ENCODE results near the gene MYO18A.

MYO18A gene

GRCh38 chr17:29196769-29197515, 16.7 kb upstream of the MYO18A start:
- ChIA-PET CTCF (interaction anchor here (1.0 to 10.1 kb wide), 6 partner anchors 11 to 231 kb away, joined by 4 to 87 read pairs (median 6); partner anchors contain the start of gene MYO18A), POLR2A (interaction anchor here (0.6 to 1.8 kb wide), 2 partner anchors 48 to 97 kb away, joined by 3 to 4 read pairs; partner anchors contain the start of gene NUFIP2)
- H3K4me1 ChIP-seq (ENCODE audit: control insufficient read depth, insufficient read depth, low read length) = no peaks in the 10 kb centered on the region
- no peak overlapping the region for H3K4me3 ChIP-seq (ENCODE audit: low read depth, low read length)
- TF ChIP-seq EGR2 (tag by site-specific recombination; IDR thresholded peaks at IDR 0.05; ENCODE audit: low read depth) (no peak), MYNN (tag by site-specific recombination; IDR thresholded peaks at IDR 0.05; ENCODE audit: borderline replicate concordance) (no peak), ZEB2 (tag by site-specific recombination; IDR thresholded peaks at IDR 0.05) (no peak)
- TF ChIP-seq, protein P1, sequence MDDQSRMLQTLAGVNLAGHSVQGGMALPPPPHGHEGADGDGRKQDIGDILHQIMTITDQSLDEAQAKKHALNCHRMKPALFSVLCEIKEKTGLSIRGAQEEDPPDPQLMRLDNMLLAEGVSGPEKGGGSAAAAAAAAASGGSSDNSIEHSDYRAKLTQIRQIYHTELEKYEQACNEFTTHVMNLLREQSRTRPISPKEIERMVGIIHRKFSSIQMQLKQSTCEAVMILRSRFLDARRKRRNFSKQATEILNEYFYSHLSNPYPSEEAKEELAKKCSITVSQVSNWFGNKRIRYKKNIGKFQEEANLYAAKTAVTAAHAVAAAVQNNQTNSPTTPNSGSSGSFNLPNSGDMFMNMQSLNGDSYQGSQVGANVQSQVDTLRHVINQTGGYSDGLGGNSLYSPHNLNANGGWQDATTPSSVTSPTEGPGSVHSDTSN (CRISPR knock-in tag; IDR thresholded peaks at IDR 0.05) = no peak
- no peaks in the 10 kb centered on the region for H3K36me3 ChIP-seq (ENCODE audit: control insufficient read depth in 2 of 2, insufficient read depth in 1 of 2, low read length in 2 of 2)
- H3K9me3 ChIP-seq (ENCODE audit: control insufficient read depth, insufficient read depth, low read depth, low read length) = no peaks in the 10 kb centered on the region
- no peak overlapping the region for H3K27ac ChIP-seq (ENCODE audit: extremely low read depth, low read depth, low read length)

DNA sequence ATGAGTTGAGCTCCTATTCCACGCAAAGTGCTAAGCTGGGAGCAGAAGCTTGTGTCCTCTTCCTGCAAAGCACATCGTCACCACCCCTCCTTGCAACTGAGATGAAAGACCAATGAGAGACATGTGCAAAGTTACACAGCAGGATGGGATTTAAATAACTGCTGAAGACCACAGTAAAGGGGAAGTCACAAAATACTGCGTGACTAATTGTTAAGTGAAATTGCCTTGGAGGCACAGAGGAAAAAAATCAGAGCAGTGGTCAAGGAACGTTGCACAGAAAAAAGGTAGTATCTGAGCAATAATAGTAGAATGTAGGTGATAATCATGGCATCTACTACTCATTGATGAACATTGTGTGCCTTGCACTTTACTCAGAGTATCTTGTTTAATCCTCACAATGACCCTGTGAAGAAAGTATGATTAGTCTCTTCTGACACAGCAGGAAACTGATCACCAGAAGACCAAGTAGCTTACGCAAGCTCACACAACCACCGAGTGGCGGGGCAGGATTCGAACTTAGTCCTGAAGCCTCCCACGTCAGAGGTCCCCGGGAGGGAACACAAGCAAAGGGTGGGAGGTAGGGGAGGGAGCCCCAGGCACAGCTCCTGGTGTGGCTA, 15.4 kb upstream of the MYO18A start:
- Histone ChIP-seq H3K9me3 (ENCODE audit: control insufficient read depth, insufficient read depth, low read depth, low read length) (no peaks in the 10 kb centered on the region), H3K4me3 (ENCODE audit: low read depth, low read length) (no peak overlapping the region), H3K4me1 (ENCODE audit: control insufficient read depth, insufficient read depth, low read length) (no peaks in the 10 kb centered on the region), H3K27ac (ENCODE audit: extremely low read depth, low read depth, low read length) (no peak overlapping the region), H3K36me3 (ENCODE audit: control insufficient read depth in 2 of 2, insufficient read depth in 1 of 2, low read length in 2 of 2) (no peaks in the 10 kb centered on the region)
- POLR2A ChIA-PET = interaction anchor here (0.6 to 1.8 kb wide), 3 partner anchors 10 to 47 kb away, joined by 3 to 4 read pairs (median 4); partner anchors contain the start of gene MYO18A
- CTCF ChIA-PET = interaction anchor here (0.5 to 10.1 kb wide), 11 partner anchors 13 to 230 kb away, joined by 3 to 87 read pairs (median 4); partner anchors contain the start of gene MYO18A
- TF ChIP-seq, protein P2, sequence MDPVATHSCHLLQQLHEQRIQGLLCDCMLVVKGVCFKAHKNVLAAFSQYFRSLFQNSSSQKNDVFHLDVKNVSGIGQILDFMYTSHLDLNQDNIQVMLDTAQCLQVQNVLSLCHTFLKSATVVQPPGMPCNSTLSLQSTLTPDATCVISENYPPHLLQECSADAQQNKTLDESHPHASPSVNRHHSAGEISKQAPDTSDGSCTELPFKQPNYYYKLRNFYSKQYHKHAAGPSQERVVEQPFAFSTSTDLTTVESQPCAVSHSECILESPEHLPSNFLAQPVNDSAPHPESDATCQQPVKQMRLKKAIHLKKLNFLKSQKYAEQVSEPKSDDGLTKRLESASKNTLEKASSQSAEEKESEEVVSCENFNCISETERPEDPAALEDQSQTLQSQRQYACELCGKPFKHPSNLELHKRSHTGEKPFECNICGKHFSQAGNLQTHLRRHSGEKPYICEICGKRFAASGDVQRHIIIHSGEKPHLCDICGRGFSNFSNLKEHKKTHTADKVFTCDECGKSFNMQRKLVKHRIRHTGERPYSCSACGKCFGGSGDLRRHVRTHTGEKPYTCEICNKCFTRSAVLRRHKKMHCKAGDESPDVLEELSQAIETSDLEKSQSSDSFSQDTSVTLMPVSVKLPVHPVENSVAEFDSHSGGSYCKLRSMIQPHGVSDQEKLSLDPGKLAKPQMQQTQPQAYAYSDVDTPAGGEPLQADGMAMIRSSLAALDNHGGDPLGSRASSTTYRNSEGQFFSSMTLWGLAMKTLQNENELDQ (tag by site-specific recombination; IDR thresholded peaks at IDR 0.05; ENCODE audit: low read depth) = no peak
- TF ChIP-seq, protein P3, sequence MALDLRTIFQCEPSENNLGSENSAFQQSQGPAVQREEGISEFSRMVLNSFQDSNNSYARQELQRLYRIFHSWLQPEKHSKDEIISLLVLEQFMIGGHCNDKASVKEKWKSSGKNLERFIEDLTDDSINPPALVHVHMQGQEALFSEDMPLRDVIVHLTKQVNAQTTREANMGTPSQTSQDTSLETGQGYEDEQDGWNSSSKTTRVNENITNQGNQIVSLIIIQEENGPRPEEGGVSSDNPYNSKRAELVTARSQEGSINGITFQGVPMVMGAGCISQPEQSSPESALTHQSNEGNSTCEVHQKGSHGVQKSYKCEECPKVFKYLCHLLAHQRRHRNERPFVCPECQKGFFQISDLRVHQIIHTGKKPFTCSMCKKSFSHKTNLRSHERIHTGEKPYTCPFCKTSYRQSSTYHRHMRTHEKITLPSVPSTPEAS (tag by site-specific recombination; IDR thresholded peaks at IDR 0.05) = no peak
- TF ChIP-seq MEIS1 (CRISPR knock-in tag; IDR thresholded peaks at IDR 0.05; ENCODE audit: borderline replicate concordance) (no peak), MZF1 (tag by site-specific recombination; IDR thresholded peaks at IDR 0.05; ENCODE audit: borderline replicate concordance) (peak; percentile 94; the same call in 1 of the 2 replicates), ZNF426 (tag by site-specific recombination; IDR thresholded peaks at IDR 0.05) (no peak), ZNF174 (tag by site-specific recombination; IDR thresholded peaks at IDR 0.05) (no peak), TRIM28 (IDR thresholded peaks at IDR 0.05; ENCODE audit: borderline replicate concordance, low read length) (peak; percentile 19; the same call in 1 of the 2 replicates), ZNF610 (tag by site-specific recombination; IDR thresholded peaks at IDR 0.05; ENCODE audit: borderline replicate concordance) (no peak), ZEB2 (tag by site-specific recombination; IDR thresholded peaks at IDR 0.05) (0 out of 2 replicates have a peak, but pooled peaks have one; percentile 19), ZNF362 (tag by site-specific recombination; IDR thresholded peaks at IDR 0.05) (no peak), ZNF19 (tag by site-specific recombination; IDR thresholded peaks at IDR 0.05; ENCODE audit: low read depth) (no peak), GLIS1 (tag by site-specific recombination; IDR thresholded peaks at IDR 0.05) (no peak), ZBTB48 (tag by site-specific recombination; IDR thresholded peaks at IDR 0.05) (no peak), ZNF501 (tag by site-specific recombination; IDR thresholded peaks at IDR 0.05) (no peak), CTCF (tag by site-specific recombination; IDR thresholded peaks at IDR 0.05) (no peak), ZNF169 (tag by site-specific recombination; IDR thresholded peaks at IDR 0.05) (no peak), ZNF558 (tag by site-specific recombination; IDR thresholded peaks at IDR 0.05) (no peak), ZBTB1 (tag by site-specific recombination; IDR thresholded peaks at IDR 0.05) (no peak), OSR2 (tag by site-specific recombination; IDR thresholded peaks at IDR 0.05) (peak; percentile 36; the same call in 1 of the 2 replicates), ZNF155 (tag by site-specific recombination; IDR thresholded peaks at IDR 0.05) (no peak)
- TF ChIP-seq, protein P4, sequence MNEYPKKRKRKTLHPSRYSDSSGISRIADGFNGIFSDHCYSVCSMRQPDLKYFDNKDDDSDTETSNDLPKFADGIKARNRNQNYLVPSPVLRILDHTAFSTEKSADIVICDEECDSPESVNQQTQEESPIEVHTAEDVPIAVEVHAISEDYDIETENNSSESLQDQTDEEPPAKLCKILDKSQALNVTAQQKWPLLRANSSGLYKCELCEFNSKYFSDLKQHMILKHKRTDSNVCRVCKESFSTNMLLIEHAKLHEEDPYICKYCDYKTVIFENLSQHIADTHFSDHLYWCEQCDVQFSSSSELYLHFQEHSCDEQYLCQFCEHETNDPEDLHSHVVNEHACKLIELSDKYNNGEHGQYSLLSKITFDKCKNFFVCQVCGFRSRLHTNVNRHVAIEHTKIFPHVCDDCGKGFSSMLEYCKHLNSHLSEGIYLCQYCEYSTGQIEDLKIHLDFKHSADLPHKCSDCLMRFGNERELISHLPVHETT (tag by site-specific recombination; IDR thresholded peaks at IDR 0.05) = no peak

All from HEK293 (cell line).